NCI-H187 (cell line): ENCODE data around the gene RBM42.
"Not testable (repeated sequence)": the region's sequence is repeated elsewhere in the genome, so short reads cannot be mapped to it uniquely, and the experiment has no call there.

ENCODE experiments used
- DNase-seq, 2 experiments: peaks; one replicate each; lab custom pipeline; 2025; lab: John Stamatoyannopoulos, UW

The RBM42 gene, protein sequence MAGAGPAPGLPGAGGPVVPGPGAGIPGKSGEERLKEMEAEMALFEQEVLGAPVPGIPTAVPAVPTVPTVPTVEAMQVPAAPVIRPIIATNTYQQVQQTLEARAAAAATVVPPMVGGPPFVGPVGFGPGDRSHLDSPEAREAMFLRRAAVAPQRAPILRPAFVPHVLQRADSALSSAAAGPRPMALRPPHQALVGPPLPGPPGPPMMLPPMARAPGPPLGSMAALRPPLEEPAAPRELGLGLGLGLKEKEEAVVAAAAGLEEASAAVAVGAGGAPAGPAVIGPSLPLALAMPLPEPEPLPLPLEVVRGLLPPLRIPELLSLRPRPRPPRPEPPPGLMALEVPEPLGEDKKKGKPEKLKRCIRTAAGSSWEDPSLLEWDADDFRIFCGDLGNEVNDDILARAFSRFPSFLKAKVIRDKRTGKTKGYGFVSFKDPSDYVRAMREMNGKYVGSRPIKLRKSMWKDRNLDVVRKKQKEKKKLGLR

DNA sequence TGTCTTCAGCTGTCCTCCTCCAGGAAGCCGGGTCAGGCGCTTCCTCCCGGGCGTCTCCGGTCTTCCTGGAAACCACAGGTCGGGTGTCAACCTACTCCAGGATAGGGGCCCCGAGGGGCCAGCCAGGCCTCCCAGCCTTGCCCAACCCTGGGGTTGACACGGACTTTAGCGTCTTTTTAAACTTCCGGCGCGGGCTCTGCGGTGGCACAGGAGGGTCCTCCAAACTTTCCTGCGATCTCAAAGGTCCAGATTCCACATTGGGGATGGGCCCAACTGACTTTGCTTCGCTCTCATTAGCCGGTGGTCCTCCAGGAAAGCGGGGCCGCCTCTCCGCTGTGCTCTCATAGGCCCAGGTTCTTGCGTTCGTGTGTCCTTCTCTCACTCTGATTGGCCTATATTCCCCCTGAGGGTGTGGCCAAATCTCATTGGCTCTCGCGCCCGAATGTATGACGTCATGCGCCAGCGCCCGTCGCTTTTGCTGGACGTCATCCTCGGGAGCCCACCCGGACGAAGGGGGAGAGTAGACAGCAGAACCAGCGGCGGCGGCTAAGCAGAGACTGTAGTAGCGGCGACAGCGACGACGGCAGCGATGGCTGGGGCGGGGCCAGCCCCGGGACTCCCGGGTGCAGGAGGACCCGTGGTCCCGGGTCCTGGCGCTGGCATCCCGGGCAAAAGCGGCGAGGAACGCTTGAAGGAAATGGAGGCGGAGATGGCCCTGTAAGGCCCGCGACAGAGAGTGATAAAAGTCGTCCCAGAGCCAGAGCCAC, at the start of gene RBM42:
RBM42 (plus strand) TSS at position 472 of the 767 bp plus-strand sequence; CDS start at position 590, 118 bp downstream.
- peak; percentile 96 to 98 for DNase-seq

GRCh38 chr19:35582760-35583159, 46.1 kb upstream of the RBM42 start:
- DNase-seq: no peak

- DNase-seq: no peak
These were observed 43.0 kb upstream of the RBM42 start, which contains the start of gene PMIS2 for GRCh38 chr19:35585848-35586247. Gene PMIS2 (plus strand): TSS chr19:35586173. CDS start chr19:35586260, 87 bp downstream.

DNA sequence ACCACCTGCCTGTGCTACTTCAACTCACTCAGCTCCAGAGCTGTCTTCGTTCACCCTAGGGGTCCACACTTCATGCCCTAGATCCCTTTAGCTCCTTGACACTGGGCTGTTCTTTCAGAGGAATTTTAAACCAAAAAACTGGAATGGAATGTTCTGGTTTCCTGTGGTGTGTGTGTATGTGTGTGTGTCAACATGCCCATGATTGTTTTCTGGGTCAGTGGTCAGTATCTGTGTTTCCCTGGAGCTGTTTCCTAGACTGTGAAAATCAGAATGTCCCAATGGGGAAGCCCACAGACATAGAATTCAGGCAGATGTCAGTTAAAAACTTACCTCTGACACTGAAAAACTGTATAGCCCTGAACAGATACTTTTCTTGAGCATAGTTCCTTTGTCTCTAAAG, 41.5 kb upstream of the RBM42 start:
- DNase-seq: no peak

- no peak for DNase-seq
These were observed 38.0 kb upstream of the RBM42 start for GRCh38 chr19:35590875-35591274.

GRCh38 chr19:35592226-35592625, 36.6 kb upstream of the RBM42 start:
- DNase-seq: no peak

- DNase-seq: not testable (repeated sequence)
These were observed 33.8 kb upstream of the RBM42 start for GRCh38 chr19:35595026-35595425.

- no peak for DNase-seq
These were observed 32.9 kb upstream of the RBM42 start for GRCh38 chr19:35595928-35596327.

GRCh38 chr19:35596366-35596999, 32.4 kb upstream of the RBM42 start:
- DNase-seq: no peak

DNA sequence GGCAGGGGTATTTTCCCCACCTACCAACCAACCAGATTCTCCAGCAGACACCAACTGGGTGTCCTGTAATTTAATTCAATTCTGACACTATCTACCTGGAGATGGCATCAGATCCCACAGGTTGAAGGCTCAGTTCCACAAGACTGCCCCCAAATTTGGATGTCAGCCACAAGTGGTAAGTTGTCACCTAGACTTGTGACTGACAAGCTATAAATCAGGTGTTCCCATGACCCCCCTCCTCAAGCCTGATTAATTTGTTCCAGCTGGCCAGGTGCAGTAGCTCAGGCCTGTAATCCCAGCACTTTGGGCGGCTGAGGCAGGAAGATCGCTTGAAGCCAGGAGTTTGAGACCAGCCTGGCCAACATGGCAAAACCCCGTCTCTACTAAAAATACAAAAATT, 26.9 kb upstream of the RBM42 start:
- no peak for DNase-seq

GRCh38 chr19:35604436-35604835, 24.4 kb upstream of the RBM42 start:
- DNase-seq: not testable (repeated sequence)

DNA sequence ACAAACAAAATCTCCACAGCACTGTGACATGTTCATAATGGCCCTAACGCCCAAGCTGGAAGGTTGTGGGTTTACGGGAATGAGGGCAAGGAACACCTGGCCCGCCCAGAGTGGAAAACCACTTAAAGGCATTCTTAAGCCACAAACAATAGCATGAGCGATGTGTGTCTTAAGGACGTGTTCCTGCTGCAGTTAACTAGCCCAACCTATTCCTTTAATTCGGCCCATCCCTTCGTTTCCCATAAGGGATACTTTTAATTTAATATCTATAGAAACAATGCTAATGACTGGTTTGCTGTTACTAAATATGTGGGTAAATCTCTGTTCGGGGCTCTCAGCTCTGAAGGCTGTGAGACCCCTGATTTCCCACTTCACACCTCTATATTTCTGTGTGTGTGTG, 21.7 kb upstream of the RBM42 start:
- DNase-seq: not testable (repeated sequence)

DNA sequence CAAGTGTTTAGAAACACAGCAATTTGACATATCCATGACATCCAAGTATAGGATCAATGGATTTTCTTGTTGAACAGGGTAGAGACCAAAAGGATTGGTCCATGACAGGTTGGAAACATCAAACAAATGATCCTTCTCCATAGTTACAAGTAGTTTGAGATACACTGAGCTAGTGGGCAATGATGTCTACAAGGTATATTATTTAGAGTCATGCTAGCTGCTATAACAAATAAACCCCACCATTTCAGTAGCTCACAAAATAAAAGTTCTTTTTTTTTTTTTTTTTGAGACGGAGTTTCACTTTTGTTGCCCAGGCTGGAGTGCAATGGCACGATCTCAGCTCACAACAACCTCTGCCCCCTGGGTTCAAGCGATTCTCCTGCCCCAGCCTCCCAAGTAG, 21.2 kb upstream of the RBM42 start:
- DNase-seq: no peak

DNA sequence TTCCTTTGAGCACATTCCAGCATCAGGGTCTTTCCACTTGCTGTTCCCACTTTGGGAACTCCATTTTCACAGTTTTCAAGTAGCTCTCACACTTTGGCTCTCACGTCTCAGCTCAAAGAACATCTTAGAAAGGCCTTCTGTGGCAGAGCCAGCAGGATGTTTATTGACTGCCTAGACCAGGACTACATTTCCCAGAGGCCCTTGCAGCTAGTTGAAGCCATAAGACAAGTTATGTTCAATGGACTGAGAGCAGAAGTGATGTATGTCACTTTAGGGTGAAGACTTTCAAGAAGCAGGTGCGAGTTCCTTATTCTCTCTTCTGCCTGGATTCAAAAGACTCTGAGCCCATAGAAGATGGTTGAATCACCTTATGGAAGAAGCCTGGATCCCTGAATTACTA, 20.6 kb upstream of the RBM42 start:
- DNase-seq: no peak

- no peak for DNase-seq
These were observed 18.9 kb upstream of the RBM42 start for GRCh38 chr19:35609851-35610353.

DNA sequence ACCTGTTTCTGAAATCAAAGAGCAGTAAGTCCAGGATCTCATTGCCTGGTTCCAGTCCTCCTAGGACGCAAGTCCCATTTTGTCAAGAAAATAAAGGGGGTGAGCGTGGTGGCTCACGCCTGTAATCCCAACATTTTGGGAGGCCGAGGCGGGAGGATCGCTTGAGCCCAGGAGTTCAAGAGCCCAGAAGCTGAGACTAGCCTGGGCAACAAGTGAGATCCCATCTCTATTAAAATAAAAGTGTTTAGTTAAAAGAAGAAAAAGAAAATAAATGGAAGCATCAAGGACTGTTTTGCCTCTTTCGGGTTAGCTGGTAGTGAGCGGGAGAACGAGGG, 16.6 kb upstream of the RBM42 start:
- DNase-seq: no peak

- peak; percentile 84 to 85 for DNase-seq
These were observed 16.1 kb upstream of the RBM42 start, which contains the start of gene HAUS5 for GRCh38 chr19:35612559-35613321. Gene HAUS5 (plus strand): TSS chr19:35612735. CDS start chr19:35612795, 60 bp downstream.

DNA sequence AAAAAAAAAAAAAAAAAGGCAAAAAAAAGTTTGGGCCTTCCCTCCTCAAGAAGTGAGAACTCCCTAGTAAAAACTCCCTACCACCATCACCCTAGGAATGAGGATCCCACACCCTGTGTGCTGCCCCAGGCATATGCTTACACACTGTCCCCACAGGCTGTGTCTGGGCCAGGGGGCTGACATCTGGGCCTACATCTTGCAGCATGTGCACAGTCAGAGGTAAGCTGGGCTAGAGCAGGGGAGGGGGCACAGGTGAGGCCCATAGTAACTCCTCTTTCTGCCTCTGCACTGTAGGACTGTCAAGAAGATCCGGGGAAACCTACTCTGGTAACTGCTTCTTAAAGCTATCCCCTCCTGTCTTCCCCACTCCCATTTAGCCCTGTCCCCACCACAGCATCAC, 15.3 kb upstream of the RBM42 start:
- DNase-seq: no peak

DNA sequence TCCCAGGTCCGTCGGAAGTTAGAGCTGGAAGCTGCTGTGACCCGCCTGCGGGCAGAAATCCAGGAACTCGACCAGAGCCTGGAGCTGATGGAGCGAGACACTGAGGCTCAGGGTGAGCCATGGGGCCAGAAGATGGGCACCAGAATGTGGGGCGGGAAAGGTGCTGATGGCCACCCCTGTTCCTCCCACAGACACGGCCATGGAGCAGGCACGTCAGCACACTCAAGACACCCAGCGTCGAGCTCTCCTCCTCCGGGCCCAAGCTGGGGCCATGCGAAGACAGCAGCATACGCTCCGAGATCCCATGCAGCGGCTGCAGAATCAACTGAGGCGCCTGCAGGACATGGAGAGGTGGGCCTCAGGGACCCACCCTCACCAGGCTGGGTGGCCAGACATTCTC, 13.8 kb upstream of the RBM42 start:
- DNase-seq: no peak

DNA sequence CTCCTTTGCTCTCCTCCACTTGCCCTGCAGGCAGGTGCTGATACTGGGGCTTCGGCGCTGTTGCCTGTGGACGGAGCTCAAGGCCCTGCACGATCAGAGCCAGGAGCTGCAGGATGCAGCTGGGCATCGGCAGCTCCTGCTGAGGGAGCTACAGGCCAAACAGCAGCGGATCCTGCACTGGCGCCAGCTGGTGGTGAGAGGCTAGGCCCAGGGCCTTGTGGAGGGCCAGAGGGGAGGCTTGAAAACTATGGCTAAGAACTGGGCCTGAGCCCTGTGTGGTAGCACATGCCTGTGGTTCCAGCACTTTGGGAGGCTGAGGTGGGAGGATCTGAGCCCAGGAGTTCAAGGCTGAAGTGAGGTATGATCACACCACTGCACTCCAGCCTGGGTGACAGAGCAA, 10.0 kb upstream of the RBM42 start:
- no peak for DNase-seq

DNA sequence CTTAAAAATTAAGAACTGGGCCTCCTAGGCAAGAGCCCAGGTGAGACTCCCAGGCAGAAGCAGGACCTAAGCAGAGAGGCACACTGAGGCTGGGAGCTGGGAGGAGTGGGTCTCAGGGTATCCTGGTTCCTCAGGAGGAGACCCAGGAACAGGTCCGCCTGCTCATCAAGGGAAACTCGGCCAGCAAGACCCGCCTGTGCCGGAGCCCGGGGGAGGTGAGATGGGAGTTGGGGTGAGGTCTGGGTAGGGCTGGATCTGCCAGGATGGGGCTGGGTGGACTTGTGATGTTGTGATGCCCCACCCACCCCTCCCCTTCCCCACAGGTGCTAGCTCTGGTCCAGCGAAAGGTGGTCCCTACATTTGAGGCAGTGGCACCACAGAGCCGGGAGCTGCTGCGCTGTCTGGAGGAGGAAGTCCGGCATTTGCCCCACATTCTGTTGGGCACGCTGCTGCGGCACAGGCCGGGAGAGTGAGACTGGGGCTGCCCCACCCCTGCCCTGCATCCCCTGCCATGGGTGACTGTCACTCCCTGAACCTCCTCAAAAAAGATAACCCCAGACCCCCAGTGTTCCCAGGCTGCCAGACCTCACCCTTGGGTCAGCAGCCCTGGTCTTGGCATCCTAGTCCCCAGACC, 9.4 kb upstream of the RBM42 start:
- no peak for DNase-seq
